Measurements from ENCODE around the gene RCL1. TPM values are rescaled to one million over a fixed set of nuclear protein-coding genes. Genes with fewer than 3 reads are reported as not detected.

Gene RCL1
- total RNA-seq, 1 experiment from 2014 or later: 31.2 TPM

GRCh38 chr9:4830699-4831098 is 38.0 kb downstream of the RCL1 start:
- no peak for TF ChIP-seq CTCF (conservative IDR thresholded peaks at IDR 0.05; ENCODE audit: low read depth, low read length)
- no peak for TF ChIP-seq EZH2 (IDR thresholded peaks at IDR 0.05; ENCODE audit: borderline replicate concordance, low read depth, low read length, poor library complexity, severe bottlenecking)
- no peaks in the 10 kb centered on the region for H3K9me3 ChIP-seq (ENCODE audit: low read depth, low read length, poor library complexity, severe bottlenecking)
- intact Hi-C loops (cut with micrococcal nuclease; ENCODE audit: unreplicated experiment): no loop called here
- peaks cover 12% of the 10 kb centered on the region for H3K4me1 ChIP-seq (ENCODE audit: insufficient read depth, low read length, poor library complexity, severe bottlenecking)
- ChIA-PET CTCF (no interaction called here), POLR2A (ENCODE audit: low non-redundant PET) (no interaction called here)
- H3K36me3 ChIP-seq (ENCODE audit: insufficient read depth, low read length, poor library complexity, severe bottlenecking): no peaks in the 10 kb centered on the region
- H3K4me3 ChIP-seq (ENCODE audit: low read depth, low read length, poor library complexity, severe bottlenecking): no peak overlapping the region
- no peak overlapping the region for H3K27ac ChIP-seq (ENCODE audit: low read depth, low read length, poor library complexity, severe bottlenecking)
- no peaks in the 10 kb centered on the region for H3K27me3 ChIP-seq (replicated peaks; ENCODE audit: insufficient read depth, low read depth, low read length, poor library complexity)
- no TSS peak for BruUV-seq (replicated peaks)
- no peak for DNase-seq (ENCODE audit: low spot score)

- ChIA-PET CTCF (no interaction called here), POLR2A (ENCODE audit: low non-redundant PET) (no interaction called here)
- DNase-seq (ENCODE audit: low spot score): no peak
- H3K9me3 ChIP-seq (ENCODE audit: low read depth, low read length, poor library complexity, severe bottlenecking): no peaks in the 10 kb centered on the region
- H3K4me3 ChIP-seq (ENCODE audit: low read depth, low read length, poor library complexity, severe bottlenecking): no peak overlapping the region
- H3K36me3 ChIP-seq (ENCODE audit: insufficient read depth, low read length, poor library complexity, severe bottlenecking): no peaks in the 10 kb centered on the region
- H3K27ac ChIP-seq (ENCODE audit: low read depth, low read length, poor library complexity, severe bottlenecking): no peak overlapping the region
- H3K27me3 ChIP-seq (replicated peaks; ENCODE audit: insufficient read depth, low read depth, low read length, poor library complexity): no peaks in the 10 kb centered on the region
- peaks cover 12% of the 10 kb centered on the region for H3K4me1 ChIP-seq (ENCODE audit: insufficient read depth, low read length, poor library complexity, severe bottlenecking)
- intact Hi-C loops (cut with micrococcal nuclease; ENCODE audit: unreplicated experiment): no loop called here
- BruUV-seq (replicated peaks): no TSS peak
- TF ChIP-seq EZH2 (IDR thresholded peaks at IDR 0.05; ENCODE audit: borderline replicate concordance, low read depth, low read length, poor library complexity, severe bottlenecking): no peak
- TF ChIP-seq CTCF (conservative IDR thresholded peaks at IDR 0.05; ENCODE audit: low read depth, low read length): no peak
Measured at GRCh38 chr9:4831119-4831518, 38.4 kb downstream of the RCL1 start.

GRCh38 chr9:4831944-4832343 is 39.2 kb downstream of the RCL1 start:
- peaks cover 12% of the 10 kb centered on the region for H3K4me1 ChIP-seq (ENCODE audit: insufficient read depth, low read length, poor library complexity, severe bottlenecking)
- ChIA-PET CTCF (no interaction called here), POLR2A (ENCODE audit: low non-redundant PET) (no interaction called here)
- H3K27ac ChIP-seq (ENCODE audit: low read depth, low read length, poor library complexity, severe bottlenecking): no peak overlapping the region
- DNase-seq (ENCODE audit: low spot score): no peak
- H3K4me3 ChIP-seq (ENCODE audit: low read depth, low read length, poor library complexity, severe bottlenecking): no peak overlapping the region
- no peaks in the 10 kb centered on the region for H3K27me3 ChIP-seq (replicated peaks; ENCODE audit: insufficient read depth, low read depth, low read length, poor library complexity)
- intact Hi-C loops (cut with micrococcal nuclease; ENCODE audit: unreplicated experiment): no loop called here
- H3K9me3 ChIP-seq (ENCODE audit: low read depth, low read length, poor library complexity, severe bottlenecking): no peaks in the 10 kb centered on the region
- BruUV-seq (replicated peaks): no TSS peak
- no peaks in the 10 kb centered on the region for H3K36me3 ChIP-seq (ENCODE audit: insufficient read depth, low read length, poor library complexity, severe bottlenecking)
- TF ChIP-seq CTCF (conservative IDR thresholded peaks at IDR 0.05; ENCODE audit: low read depth, low read length) (no peak), EZH2 (IDR thresholded peaks at IDR 0.05; ENCODE audit: borderline replicate concordance, low read depth, low read length, poor library complexity, severe bottlenecking) (no peak)

Measured in A673 (cell line).